H1 (cell line): ENCODE data around the gene KRT72. TPM values are rescaled to one million over a fixed set of nuclear protein-coding genes. Genes with fewer than 3 reads are reported as not detected.

ENCODE experiments used
- CHD7 ChIP-seq: fragments of 300-600 bp; sonication (generic); IDR thresholded peaks from 2 replicates; pipeline ENCODE4 v1.7.1; 2012; ENCODE audit warnings: low read length, moderate library complexity, mild to moderate bottlenecking, inconsistent platforms; ENCODE audit not compliant: insufficient replicate concordance
- CREB1 ChIP-seq: IDR thresholded peaks from 2 replicates; pipeline ENCODE4 v1.6.1; 2012; ENCODE audit warnings: inconsistent platforms
- JUN ChIP-seq: IDR thresholded peaks from 2 replicates; pipeline ENCODE4 v1.6.1; 2011; ENCODE audit warnings: low read depth, mild to moderate bottlenecking, improper control_type of control experiment, low read length
- POLR2AphosphoS5 ChIP-seq: IDR thresholded peaks from 2 replicates; pipeline ENCODE4 v1.6.1; 2011; ENCODE audit warnings: low read depth, low read length
- SP1 ChIP-seq: IDR thresholded peaks from 2 replicates; pipeline ENCODE4 v1.6.1; 2011; ENCODE audit warnings: low read depth, low read length
- SP2 ChIP-seq: IDR thresholded peaks from 2 replicates; pipeline ENCODE4 v1.6.1; 2012; ENCODE audit warnings: mild to moderate bottlenecking, low read length, inconsistent platforms
- YY1 ChIP-seq: IDR thresholded peaks from 2 replicates; pipeline ENCODE4 v1.6.1; 2011; ENCODE audit warnings: low read depth, mild to moderate bottlenecking, low read length
- polyA plus RNA-seq, 7 experiments: library from polyadenylated mRNA; depleted of rRNA in 3 of 7; stranded (reverse) in 5 of 7; unstranded in 2 of 7; fragments of >200 nt in 5 of 7; fragments of 200-250 nt in 2 of 7; gene quantifications; 1 replicate in 5 of 7; 2 replicates in 1 of 7; 4 replicates in 1 of 7; pipeline versions ENCODE4 v1.2.1 to v1.2.3, GENCODE V29; 2011 to 2013; ENCODE audit warnings: missing spikeins in 2 of 7, mixed read lengths in 2 of 7
- total RNA-seq: library from RNA; stranded (reverse); fragmentation: NEBNext Ultra II Directional; extraction: Animal tissue kit (Norgen Biotek cat#: 25700); gene quantifications from 2 replicates; pipeline ENCODE4 v1.2.1, GENCODE V29; 2021

The KRT72 gene
- total and polyA plus RNA-seq, 2 of the 8 experiments (the other 6 are each of a cell fraction or from before 2014, with no cell fraction given): not detected

GRCh38 chr12:52603314-52603713 is 2.1 kb upstream of the KRT72 start (continued):
- TF ChIP-seq CHD7: no peak
- no peak for TF ChIP-seq JUN
- TF ChIP-seq SP1: no peak
- no peak for TF ChIP-seq CREB1
- no peak for TF ChIP-seq POLR2AphosphoS5
- no peak for TF ChIP-seq YY1
- no peak for TF ChIP-seq SP2
